ENCODE measurements around the gene MAP1LC3B. TPM values are rescaled to one million over a fixed set of nuclear protein-coding genes. Genes with fewer than 3 reads are reported as not detected.
A peak's percentile ranks its signal among the peaks of the same experiment; 100 is the strongest.

The MAP1LC3B gene
- total RNA-seq, 6 experiments from 2014 or later: 81.3 to 112 (median 85.4) TPM

- H3K9me3 Mint-ChIP-seq: no peaks in the 10 kb centered on the region
- peaks cover 54% of the 10 kb centered on the region for H3K4me1 Mint-ChIP-seq (ENCODE audit: low read depth)
- H3K36me3 Mint-ChIP-seq (ENCODE audit: low read depth): peaks cover 46% of the 10 kb centered on the region
- H3K4me3 Mint-ChIP-seq: no peak overlapping the region
- TF ChIP-seq CTCF (IDR thresholded peaks at IDR 0.05): no peak
- H3K27ac Mint-ChIP-seq: no peak overlapping the region
- DNase-seq: no peak
- peaks cover 2% of the 10 kb centered on the region for H3K27me3 Mint-ChIP-seq (ENCODE audit: insufficient read depth)
Observed at GRCh38 chr16:87443964-87444363, 51.8 kb downstream of the MAP1LC3B start.

- no peaks in the 10 kb centered on the region for H3K9me3 Mint-ChIP-seq
- H3K4me3 Mint-ChIP-seq: no peak overlapping the region
- TF ChIP-seq CTCF (IDR thresholded peaks at IDR 0.05): no peak
- peaks cover 2% of the 10 kb centered on the region for H3K27me3 Mint-ChIP-seq (ENCODE audit: insufficient read depth)
- H3K4me1 Mint-ChIP-seq (ENCODE audit: low read depth): peaks cover 48% of the 10 kb centered on the region
- DNase-seq: no peak
- no peak overlapping the region for H3K27ac Mint-ChIP-seq
- peaks cover 46% of the 10 kb centered on the region for H3K36me3 Mint-ChIP-seq (ENCODE audit: low read depth)
Observed at GRCh38 chr16:87445486-87445885, 53.4 kb downstream of the MAP1LC3B start.

GRCh38 chr16:87446479-87446878 lies 54.3 kb downstream of the MAP1LC3B start:
- H3K36me3 Mint-ChIP-seq (ENCODE audit: low read depth): peaks cover 45% of the 10 kb centered on the region
- H3K27me3 Mint-ChIP-seq (ENCODE audit: insufficient read depth): peaks cover 2% of the 10 kb centered on the region
- H3K9me3 Mint-ChIP-seq: no peaks in the 10 kb centered on the region
- TF ChIP-seq CTCF (IDR thresholded peaks at IDR 0.05): no peak
- H3K4me1 Mint-ChIP-seq (ENCODE audit: low read depth): peaks cover 48% of the 10 kb centered on the region
- no peak overlapping the region; the same call in 1 of the 2 replicates for H3K27ac Mint-ChIP-seq
- H3K4me3 Mint-ChIP-seq: no peak overlapping the region; the same call in 1 of the 2 replicates
- DNase-seq: no peak

GRCh38 chr16:87447323-87447722 lies 55.2 kb downstream of the MAP1LC3B start:
- Mint-ChIP-seq H3K4me3 (peak overlapping the region; percentile 58; the same call in 1 of the 2 replicates), H3K27me3 (ENCODE audit: insufficient read depth) (peaks cover under 1% of the 10 kb centered on the region), H3K27ac (peak overlapping the region; percentile 40; the same call in 1 of the 2 replicates), H3K36me3 (ENCODE audit: low read depth) (peaks cover 50% of the 10 kb centered on the region), H3K4me1 (ENCODE audit: low read depth) (peaks cover 40% of the 10 kb centered on the region), H3K9me3 (no peaks in the 10 kb centered on the region)
- DNase-seq: no peak
- no peak for TF ChIP-seq CTCF (IDR thresholded peaks at IDR 0.05)

- Mint-ChIP-seq H3K4me3 (no peak overlapping the region), H3K4me1 (ENCODE audit: low read depth) (peaks cover 35% of the 10 kb centered on the region), H3K27me3 (ENCODE audit: insufficient read depth) (no peaks in the 10 kb centered on the region), H3K36me3 (ENCODE audit: low read depth) (peaks cover 49% of the 10 kb centered on the region), H3K27ac (no peak overlapping the region), H3K9me3 (no peaks in the 10 kb centered on the region)
- DNase-seq: no peak
- TF ChIP-seq CTCF (IDR thresholded peaks at IDR 0.05): no peak
Observed at GRCh38 chr16:87448866-87449265, 56.7 kb downstream of the MAP1LC3B start.

Data from HFFc6 (cell line).